K562 (cell line): ENCODE measurements around the gene RSU1. TPM values are rescaled to one million over a fixed set of nuclear protein-coding genes. Genes with fewer than 3 reads are reported as not detected.
A peak's percentile ranks its signal among the peaks of the same experiment; 100 is the strongest.

Experiments
- ATAC-seq: fragments of 200-7000 bp; cut with Tn5 transposase; 3 replicates; pipeline ENCODE4 v1.9.1; 2020; ENCODE audit warnings: moderate library complexity
- BruUV-seq: library from RNA; stranded (reverse); fragments of 400-500 nt; replicated peaks from 2 replicates; lab custom pipeline; 2021; lab: Mats Ljungman, UMichigan
- CTCF ChIA-PET: fragments of 300-600 bp; formaldehyde crosslinking; extraction: SDS; loops from one replicate; lab custom pipeline; 2021; ENCODE audit warnings: low intra/inter-chr PET ratio; lab: Yijun Ruan, JAX
- POLR2A ChIA-PET: fragments of 300-600, 350-650 bp; sonication (Branson Sonifier 250); formaldehyde crosslinking; extraction: SDS; loops from one replicate; lab custom pipeline; 2021; ENCODE audit warnings: antibody characterized with exemption, inconsistent platforms; lab: Yijun Ruan, JAX
- DNase-seq, 4 experiments: peaks; one replicate each; pipeline versions ENCODE4 v3.0.0 to v3.0.0-alpha.2; 2011 to 2018; ENCODE audit warnings: low spot score in 3 of 4, mixed read lengths in 3 of 4; ENCODE audit errors: extremely low read depth in 1 of 4
- FAIRE-seq: peaks from 2 replicates; lab custom pipeline; 2011; peaks lifted over from hg19 to GRCh38; lab: Jason Lieb, UNC
- H2AFZ ChIP-seq: 2 replicates; pipeline ENCODE4 v1.6.0; 2011; ENCODE audit warnings: low read depth, low read length, control low read depth, inconsistent platforms
- H3K27ac ChIP-seq: fragments of 200-600 bp; 3 replicates; pipeline ENCODE4 v1.8.0; 2011; ENCODE audit warnings: low read depth, mild to moderate bottlenecking, control low read depth, inconsistent platforms, low read length, moderate library complexity, mixed read lengths; ENCODE audit errors: extremely low read depth
- H3K27me3 ChIP-seq, 2 experiments: fragments of 300-600 bp in 1 of 2; 2 replicates in 1 of 2; 3 replicates in 1 of 2; pipeline versions ENCODE4 v1.6.0 to v1.8.0; 2011; ENCODE audit warnings: inconsistent platforms in 2 of 2, low read length in 2 of 2, mild to moderate bottlenecking in 1 of 2, mixed read lengths in 1 of 2, moderate library complexity in 1 of 2; ENCODE audit not compliant: control insufficient read depth in 2 of 2, insufficient read depth in 2 of 2
- H3K36me3 ChIP-seq: fragments of 300-600 bp; 3 replicates; pipeline ENCODE4 v1.8.0; 2011; ENCODE audit warnings: mild to moderate bottlenecking, low read length, inconsistent platforms; ENCODE audit not compliant: control insufficient read depth, insufficient read depth
- H3K4me1 ChIP-seq, 2 experiments: fragments of 200-600 bp in 1 of 2; replicated peaks in 1 of 2; 2 replicates in 1 of 2; 3 replicates in 1 of 2; pipeline versions ENCODE4 v1.5.1 to v1.8.0; 2011; ENCODE audit warnings: inconsistent platforms in 2 of 2, low read length in 2 of 2, mild to moderate bottlenecking in 1 of 2, mixed read lengths in 1 of 2, moderate library complexity in 1 of 2; ENCODE audit not compliant: control insufficient read depth in 2 of 2, insufficient read depth in 2 of 2
- H3K4me2 ChIP-seq: 2 replicates; pipeline ENCODE4 v1.6.1; 2011; ENCODE audit warnings: low read length, control low read depth, inconsistent platforms, mixed read lengths; ENCODE audit not compliant: insufficient read depth
- H3K4me3 ChIP-seq: fragments of 200-600 bp; sonication (generic), shearing (Covaris generic); 2 replicates; pipeline ENCODE4 v1.5.1; 2016; ENCODE audit warnings: control low read depth, inconsistent platforms
- H3K79me2 ChIP-seq: fragments of 200-600 bp; 3 replicates; pipeline ENCODE4 v1.8.0; 2011; ENCODE audit warnings: low read length, inconsistent platforms; ENCODE audit not compliant: control insufficient read depth, insufficient read depth
- H3K9ac ChIP-seq, 2 experiments: 2 replicates each; pipeline versions ENCODE4 v1.6.0 to v1.6.1; 2011; ENCODE audit warnings: low read depth in 2 of 2, low read length in 2 of 2, control low read depth in 1 of 2, inconsistent platforms in 1 of 2, mild to moderate bottlenecking in 1 of 2, mixed read lengths in 1 of 2; ENCODE audit not compliant: insufficient read depth in 1 of 2
- H3K9me1 ChIP-seq: one replicate; pipeline ENCODE4 v1.6.0; 2011; ENCODE audit warnings: inconsistent platforms, mild to moderate bottlenecking, low read length, moderate library complexity; ENCODE audit not compliant: control insufficient read depth, insufficient read depth
- H3K9me3 ChIP-seq: replicated peaks from 2 replicates; pipeline ENCODE4 v1.5.1; 2011; ENCODE audit warnings: low read depth, low read length, inconsistent platforms; ENCODE audit not compliant: control insufficient read depth, insufficient read depth
- H4K20me1 ChIP-seq: replicated peaks from 2 replicates; pipeline ENCODE4 v1.6.1; 2011; ENCODE audit warnings: low read length, inconsistent platforms, mixed read lengths; ENCODE audit not compliant: control insufficient read depth, insufficient read depth
- ELK3 ChIP-seq: fragments of 450-650 bp; formaldehyde crosslinking; IDR thresholded peaks from 2 replicates; pipeline ENCODE4 v1.4.0; 2020; ENCODE audit warnings: mild to moderate bottlenecking
- HMG20B ChIP-seq: fragments of 250-450 bp; sonication (Bioruptor Pico); IDR thresholded peaks from 2 replicates; pipeline ENCODE4 v1.5.0; 2021; ENCODE audit warnings: mild to moderate bottlenecking
- KAT2B ChIP-seq: IDR thresholded peaks from one replicate; pipeline ENCODE4 v1.6.1; 2012; ENCODE audit warnings: low read depth, mild to moderate bottlenecking, control low read depth, inconsistent platforms, low read length, moderate library complexity
- KLF13 ChIP-seq: fragments of 450-650 bp; IDR thresholded peaks from 2 replicates; pipeline ENCODE4 v1.6.1; 2016; ENCODE audit warnings: missing genetic modification characterization, low read depth, mild to moderate bottlenecking, missing compliant biosample characterization, moderate library complexity, borderline replicate concordance
- NFIX ChIP-seq: fragments of 250-450 bp; sonication (Bioruptor Pico); IDR thresholded peaks from 2 replicates; pipeline ENCODE4 v1.4.0; 2020; ENCODE audit warnings: low read depth, mild to moderate bottlenecking, moderate library complexity
- PTTG1 ChIP-seq: fragments of 450-650 bp; IDR thresholded peaks from 2 replicates; pipeline ENCODE4 v1.6.1; 2016; ENCODE audit warnings: low read depth, mild to moderate bottlenecking, missing genetic modification characterization, missing compliant biosample characterization
- ZBTB40 ChIP-seq, 2 experiments: fragments of 450-650 bp in 1 of 2; sonication (generic) in 1 of 2; formaldehyde crosslinking in 1 of 2; IDR thresholded peaks; 2 replicates each; pipeline versions ENCODE4 v1.7.1 to v1.9.0; 2016 to 2022; ENCODE audit warnings: inconsistent platforms in 1 of 2, mild to moderate bottlenecking in 1 of 2, missing genetic modification reagents in 1 of 2
- ZFP91 ChIP-seq: sonication (generic); formaldehyde crosslinking; IDR thresholded peaks from 2 replicates; pipeline ENCODE4 v1.8.0; 2022; ENCODE audit warnings: mild to moderate bottlenecking, missing genetic modification reagents
- ZNF263 ChIP-seq: sonication (generic); formaldehyde crosslinking; IDR thresholded peaks from 2 replicates; pipeline ENCODE4 v1.8.0; 2022; ENCODE audit warnings: mild to moderate bottlenecking, missing genetic modification reagents, borderline replicate concordance
- ZZZ3 ChIP-seq: fragments of 450-650 bp; IDR thresholded peaks from 2 replicates; pipeline ENCODE4 v1.6.1; 2016; ENCODE audit warnings: antibody characterized with exemption, mild to moderate bottlenecking, moderate library complexity
- WGBS: fragments of 100-300 bp; shearing (Covaris generic); methylation state at CpG from one replicate; pipeline ENCODE4 v1.1.6; 2016; ENCODE audit warnings: low coverage, mixed read lengths; ENCODE audit not compliant: insufficient coverage; ENCODE audit errors: missing lambda C conversion rate; 5-methylcytosine and 5-hydroxymethylcytosine counted together
- in situ Hi-C: fragments of 300-500 bp; cut with MboI; formaldehyde crosslinking; loops from 4 replicates; pipeline ENCODE4 v1.15.0; 2018; ENCODE audit warnings: inconsistent platforms, mixed read lengths
- intact Hi-C: fragments of 100-400 bp; cut with micrococcal nuclease; formaldehyde crosslinking; loops from 2 replicates; pipeline ENCODE4 v1.14.2; 2022
- polyA plus RNA-seq, 8 experiments: library from polyadenylated mRNA; depleted of rRNA in 4 of 8; stranded (reverse) in 5 of 8; unstranded in 3 of 8; fragments of >200 nt; fragmentation: Nextera tagmentation in 2 of 8; fragmentation: Illumina TruSeq in 1 of 8; extraction: Ambion mirVana in 2 of 8; extraction: Trizol in 1 of 8; gene quantifications; 2 replicates each; pipeline versions ENCODE4 v1.2.1 to v1.2.3, GENCODE V29; 2011 to 2014; ENCODE audit warnings: inconsistent platforms in 1 of 8, missing spikeins in 1 of 8
- total RNA-seq, 7 experiments: library from RNA; depleted of rRNA in 6 of 7; stranded (reverse); fragments of >200 nt in 6 of 7; fragmentation: Illumina TruSeq in 2 of 7; extraction: Trizol in 2 of 7; gene quantifications; 2 replicates each; pipeline versions ENCODE4 v1.2.1 to v1.2.3, GENCODE V29; 2011 to 2021; ENCODE audit warnings: low replicate concordance in 1 of 7

RSU1 gene
- total and polyA plus RNA-seq, 9 of the 15 experiments (the other 6 are each of a cell fraction or from before 2014, with no cell fraction given) = 18.8 to 67.3 (median 31.5) TPM

- no peaks in the 10 kb centered on the region for H3K9me1 ChIP-seq
- ChIA-PET POLR2A (interaction anchor here (1.5 kb wide), 1 partner anchor 8 kb away, joined by 4 read pairs; no protein-coding TSS in a partner anchor), CTCF (interaction anchor here (0.7 kb wide), 1 partner anchor 1109 kb away, joined by 3 read pairs; no protein-coding TSS in a partner anchor)
- no peaks in the 10 kb centered on the region for H3K79me2 ChIP-seq
- ATAC-seq (peak; percentile 42; the same call in 1 of the 3 replicates), DNase-seq (peak in 1 of 4 experiments; percentile 11), FAIRE-seq (no peak)
- no peak overlapping the region for H3K9ac ChIP-seq
- no peak overlapping the region for H3K27ac ChIP-seq
- no peak overlapping the region for H3K4me3 ChIP-seq
- no peaks in the 10 kb centered on the region for H4K20me1 ChIP-seq
- WGBS = 3% methylated on average over 4 of the region's 4 CpGs
- H3K36me3 ChIP-seq = no peaks in the 10 kb centered on the region
- intact Hi-C loops (no loop called here), in situ Hi-C loops (no loop called here)
- 0 out of 5 replicates have a peak, but pooled peaks cover 0 to under 1% of the 10 kb centered on the region in 2 experiments for H3K27me3 ChIP-seq
- H3K9me3 ChIP-seq = no peaks in the 10 kb centered on the region
- H3K4me2 ChIP-seq = no peak overlapping the region
- no peaks in the 10 kb centered on the region for H3K4me1 ChIP-seq
- 0 out of 2 replicates have a peak overlapping the region, but pooled peaks have one; percentile 6 for H2AFZ ChIP-seq
- BruUV-seq = no TSS peak
- TF ChIP-seq KLF13 (tag) (no peak), NFIX (no peak), HMG20B (no peak), ZZZ3 (no peak), ZFP91 (no peak), ZNF263 (CRISPR knock-in tag) (no peak), ZBTB40 (IDR thresholded peaks at IDR 0.05) (no peak), ZBTB40 (CRISPR knock-in tag; IDR thresholded peaks at IDR 0.05) (no peak), KAT2B (no peak), ELK3 (CRISPR knock-in tag) (no peak), PTTG1 (no peak)
Measured at GRCh38 chr10:16856567-16856966, 39.3 kb upstream of the RSU1 start.
